Measurements from ENCODE around the gene MICU1.

- TF ChIP-seq EZH2phosphoT487 (IDR thresholded peaks at IDR 0.05; ENCODE audit: borderline replicate concordance, low read depth), result no peak
- TF ChIP-seq USF2 (IDR thresholded peaks at IDR 0.05; ENCODE audit: borderline replicate concordance, low read depth, low read length), result no peak
- no peak for TF ChIP-seq MAX (IDR thresholded peaks at IDR 0.05; ENCODE audit: low read depth)
- no peak for TF ChIP-seq CTCF (IDR thresholded peaks at IDR 0.05)
- no peak for TF ChIP-seq NFIC (IDR thresholded peaks at IDR 0.05; ENCODE audit: borderline replicate concordance)
- no peak for TF ChIP-seq TAF1 (IDR thresholded peaks at IDR 0.05; ENCODE audit: borderline replicate concordance, low read depth, low read length)
- TF ChIP-seq POLR2AphosphoS5 (IDR thresholded peaks at IDR 0.05; ENCODE audit: low read depth, low read length), result no peak
- no peak for TF ChIP-seq TEAD4 (IDR thresholded peaks at IDR 0.05; ENCODE audit: borderline replicate concordance, insufficient read depth)
- TF ChIP-seq MXI1 (IDR thresholded peaks at IDR 0.05; ENCODE audit: low read depth, low read length), result no peak
- no peak for TF ChIP-seq USF1 (IDR thresholded peaks at IDR 0.05; ENCODE audit: borderline replicate concordance, low read depth)
- TF ChIP-seq GATA2 (CRISPR knock-in tag; IDR thresholded peaks at IDR 0.05), result no peak
- TF ChIP-seq GABPA (IDR thresholded peaks at IDR 0.05; ENCODE audit: low read depth), result no peak
- no peak for TF ChIP-seq SMC3 (IDR thresholded peaks at IDR 0.05; ENCODE audit: low read depth, low read length)
Observed at GRCh38 chr10:72417971-72418370, 207.9 kb downstream of the MICU1 start.
